Measurements from ENCODE around the gene PFDN2.

Gene PFDN2

DNA sequence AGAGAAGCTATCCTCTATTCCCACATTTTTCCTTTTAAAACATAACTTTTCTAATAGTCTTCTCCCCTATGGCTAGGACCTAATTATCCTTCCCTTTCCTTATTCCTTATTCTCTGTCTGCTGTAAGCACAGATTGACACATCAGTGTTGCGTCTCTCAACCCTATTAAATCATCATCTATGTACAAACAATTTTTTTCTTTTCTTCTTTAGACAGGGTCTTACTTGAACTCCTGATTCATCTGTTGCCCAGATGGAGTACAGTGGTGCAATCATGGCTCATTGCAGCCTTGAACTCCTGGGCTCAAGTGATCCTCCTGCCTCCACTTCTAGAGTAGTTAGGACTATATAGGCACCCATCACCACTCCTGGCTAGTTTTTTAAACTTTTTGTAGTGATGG, 11.4 kb downstream of the PFDN2 start:
- no peaks in the 10 kb centered on the region for H3K4me1 ChIP-seq (ENCODE audit: control insufficient read depth, insufficient read depth, low read length)
- ChIA-PET CTCF (no interaction called here), POLR2A (no interaction called here)
- no peak overlapping the region for H3K4me3 ChIP-seq (ENCODE audit: low read depth, low read length)
- no peaks in the 10 kb centered on the region for H3K9me3 ChIP-seq (ENCODE audit: control insufficient read depth, insufficient read depth, low read depth, low read length)
- H3K27ac ChIP-seq (ENCODE audit: extremely low read depth, low read depth, low read length) = no peak overlapping the region
- TF ChIP-seq ZNF664 (tag by site-specific recombination; IDR thresholded peaks at IDR 0.05) = peak; percentile 46; the same call in 1 of the 2 replicates
- no peak for TF ChIP-seq ZNF112 (tag by site-specific recombination; IDR thresholded peaks at IDR 0.05)
- peaks cover 6 to 15% of the 10 kb centered on the region in 2 experiments; a peak in 2 of 3 replicates for H3K36me3 ChIP-seq (ENCODE audit: control insufficient read depth in 2 of 2, insufficient read depth in 1 of 2, low read length in 2 of 2)

- CTCF ChIA-PET = interaction anchor here (0.6 to 1.0 kb wide), 4 partner anchors 29 to 75 kb away, joined by 3 to 7 read pairs (median 3); no protein-coding TSS in a partner anchor
- H3K9me3 ChIP-seq (ENCODE audit: control insufficient read depth, insufficient read depth, low read depth, low read length) = no peaks in the 10 kb centered on the region
- POLR2A ChIA-PET = interaction anchor here (0.9 to 1.1 kb wide), 3 partner anchors 12 to 66 kb away, joined by 3 read pairs; partner anchors contain the start of gene PPOX
These were observed 17.3 kb downstream of the PFDN2 start for GRCh38 chr1:161100556-161100955.

More at GRCh38 chr1:161100556-161100955, 17.3 kb downstream of the PFDN2 start:
- Histone ChIP-seq H3K27ac (ENCODE audit: extremely low read depth, low read depth, low read length) (no peak overlapping the region), H3K4me3 (ENCODE audit: low read depth, low read length) (no peak overlapping the region), H3K36me3 (ENCODE audit: control insufficient read depth in 2 of 2, insufficient read depth in 1 of 2, low read length in 2 of 2) (peaks cover 11 to 38% of the 10 kb centered on the region in 2 experiments; a peak in 2 of 3 replicates), H3K4me1 (ENCODE audit: control insufficient read depth, insufficient read depth, low read length) (no peaks in the 10 kb centered on the region; the same call in 1 of the 2 replicates)
- TF ChIP-seq ZBTB7A (tag by site-specific recombination; IDR thresholded peaks at IDR 0.05; ENCODE audit: low read depth) (no peak), ZSCAN16 (tag by site-specific recombination; IDR thresholded peaks at IDR 0.05) (no peak), ZNF701 (tag by site-specific recombination; IDR thresholded peaks at IDR 0.05) (no peak), PBX3 (CRISPR knock-in tag; IDR thresholded peaks at IDR 0.05) (no peak), MEIS1 (CRISPR knock-in tag; IDR thresholded peaks at IDR 0.05; ENCODE audit: borderline replicate concordance) (no peak), ZEB2 (tag by site-specific recombination; IDR thresholded peaks at IDR 0.05) (no peak), KLF17 (tag by site-specific recombination; IDR thresholded peaks at IDR 0.05) (no peak), HIC1 (tag by site-specific recombination; IDR thresholded peaks at IDR 0.05) (no peak), ZNF677 (tag by site-specific recombination; IDR thresholded peaks at IDR 0.05) (no peak), ZNF169 (tag by site-specific recombination; IDR thresholded peaks at IDR 0.05) (no peak), HOXC10 (CRISPR knock-in tag; IDR thresholded peaks at IDR 0.05) (no peak), ZNF791 (tag by site-specific recombination; IDR thresholded peaks at IDR 0.05) (no peak), ZNF426 (tag by site-specific recombination; IDR thresholded peaks at IDR 0.05) (no peak), HOXA7 (CRISPR knock-in tag; IDR thresholded peaks at IDR 0.05; ENCODE audit: borderline replicate concordance) (no peak)
- TF ChIP-seq, protein P1, sequence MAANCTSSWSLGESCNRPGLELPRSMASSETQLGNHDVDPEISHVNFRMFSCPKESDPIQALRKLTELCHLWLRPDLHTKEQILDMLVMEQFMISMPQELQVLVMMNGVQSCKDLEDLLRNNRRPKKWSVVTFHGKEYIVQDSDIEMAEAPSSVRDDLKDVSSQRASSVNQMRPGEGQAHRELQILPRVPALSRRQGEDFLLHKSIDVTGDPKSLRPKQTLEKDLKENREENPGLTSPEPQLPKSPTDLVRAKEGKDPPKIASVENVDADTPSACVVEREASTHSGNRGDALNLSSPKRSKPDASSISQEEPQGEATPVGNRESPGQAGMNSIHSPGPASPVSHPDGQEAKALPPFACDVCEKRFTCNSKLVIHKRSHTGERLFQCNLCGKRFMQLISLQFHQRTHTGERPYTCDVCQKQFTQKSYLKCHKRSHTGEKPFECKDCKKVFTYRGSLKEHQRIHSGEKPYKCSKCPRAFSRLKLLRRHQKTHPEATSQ (tag by site-specific recombination; IDR thresholded peaks at IDR 0.05) = no peak
- TF ChIP-seq, protein P2, sequence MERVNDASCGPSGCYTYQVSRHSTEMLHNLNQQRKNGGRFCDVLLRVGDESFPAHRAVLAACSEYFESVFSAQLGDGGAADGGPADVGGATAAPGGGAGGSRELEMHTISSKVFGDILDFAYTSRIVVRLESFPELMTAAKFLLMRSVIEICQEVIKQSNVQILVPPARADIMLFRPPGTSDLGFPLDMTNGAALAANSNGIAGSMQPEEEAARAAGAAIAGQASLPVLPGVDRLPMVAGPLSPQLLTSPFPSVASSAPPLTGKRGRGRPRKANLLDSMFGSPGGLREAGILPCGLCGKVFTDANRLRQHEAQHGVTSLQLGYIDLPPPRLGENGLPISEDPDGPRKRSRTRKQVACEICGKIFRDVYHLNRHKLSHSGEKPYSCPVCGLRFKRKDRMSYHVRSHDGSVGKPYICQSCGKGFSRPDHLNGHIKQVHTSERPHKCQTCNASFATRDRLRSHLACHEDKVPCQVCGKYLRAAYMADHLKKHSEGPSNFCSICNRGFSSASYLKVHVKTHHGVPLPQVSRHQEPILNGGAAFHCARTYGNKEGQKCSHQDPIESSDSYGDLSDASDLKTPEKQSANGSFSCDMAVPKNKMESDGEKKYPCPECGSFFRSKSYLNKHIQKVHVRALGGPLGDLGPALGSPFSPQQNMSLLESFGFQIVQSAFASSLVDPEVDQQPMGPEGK (tag by site-specific recombination; IDR thresholded peaks at IDR 0.05) = no peak

Measured in HEK293 (cell line).